NCI-H526 (cell line): ENCODE measurements around the gene TP63.

Experiments used
- DNase-seq, 2 experiments: peaks; one replicate each; lab custom pipeline; 2025; lab: John Stamatoyannopoulos, UW

The TP63 gene

DNA sequence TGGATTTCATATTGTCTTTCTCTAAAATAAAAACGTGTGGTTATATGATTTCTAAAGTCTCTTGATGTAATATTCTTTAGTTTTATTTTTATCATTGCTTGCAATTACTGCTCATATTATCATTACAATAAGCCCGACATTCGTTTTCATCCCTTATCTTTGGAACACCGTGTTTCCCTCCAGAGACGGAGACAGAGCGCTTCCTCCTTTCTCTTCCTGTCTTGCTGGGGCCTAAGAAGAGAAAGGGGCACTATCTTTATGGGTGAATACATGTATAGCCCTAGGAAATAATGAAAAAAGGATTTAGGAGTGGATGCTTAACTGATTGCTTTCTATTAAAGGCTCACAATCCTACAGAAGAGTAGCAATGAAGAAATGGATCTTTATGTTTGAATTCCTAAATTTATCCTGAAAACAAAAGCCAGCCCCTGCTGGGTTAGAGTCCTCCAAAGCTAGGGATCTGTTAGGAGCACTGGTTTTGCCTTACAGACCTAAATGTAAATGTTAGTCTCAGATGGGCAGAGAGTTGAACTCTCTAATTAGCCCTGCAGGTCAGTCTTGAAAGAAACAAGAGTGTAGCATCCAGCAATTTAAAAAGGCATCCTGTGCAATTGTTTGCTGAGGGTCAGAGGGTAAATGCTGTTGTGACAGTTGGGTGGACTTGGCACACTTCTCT, 145.1 kb downstream of the TP63 start:
- DNase-seq, result no peak

DNA sequence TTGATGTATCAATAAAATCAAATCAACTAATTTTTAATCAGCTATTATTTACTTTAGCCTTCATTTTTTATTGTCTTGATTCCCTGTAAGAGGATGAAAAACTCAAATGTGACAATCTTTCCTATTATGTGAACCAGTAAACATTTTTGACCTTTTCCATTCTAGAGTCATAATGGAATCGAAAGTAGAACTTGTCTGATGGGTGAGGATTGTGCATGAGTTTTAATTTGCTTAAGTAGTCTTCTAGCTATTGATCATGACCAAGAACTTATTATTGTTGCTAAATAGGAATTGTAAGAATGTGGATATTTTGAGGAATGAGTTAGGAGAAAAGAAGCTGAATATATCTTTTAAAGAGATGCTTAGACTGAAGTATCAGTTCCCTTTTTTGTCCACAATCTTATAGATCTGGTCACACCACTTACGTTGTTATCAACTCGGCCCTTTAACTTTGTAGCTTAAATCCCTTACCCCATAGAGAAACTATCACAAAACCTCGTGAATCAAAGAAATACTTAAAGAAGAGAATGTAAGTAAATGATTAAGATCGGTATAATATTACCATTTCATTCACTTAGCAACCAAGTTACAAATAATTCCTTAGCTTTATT, 147.3 kb downstream of the TP63 start:
- no peak for DNase-seq

DNA sequence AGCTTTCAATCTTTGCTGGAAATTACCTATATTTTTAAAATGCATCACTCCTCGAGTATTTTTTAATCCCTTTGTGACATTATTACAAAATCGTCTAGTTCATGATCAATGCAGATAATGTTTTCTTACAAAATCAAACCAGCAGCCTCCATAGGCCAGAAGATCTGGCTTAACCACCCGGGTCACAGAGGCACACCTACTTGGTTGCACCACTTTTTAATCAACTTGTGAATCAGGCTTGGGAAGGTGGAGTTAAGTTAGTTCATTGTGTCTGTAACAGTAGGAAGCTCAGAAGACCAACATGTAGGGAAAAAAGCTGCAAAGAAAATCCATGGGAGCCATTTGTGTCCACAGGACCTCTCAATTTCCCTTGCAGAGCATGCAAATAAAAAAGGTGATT, 148.0 kb downstream of the TP63 start:
- peak in 1 of 2 experiments; percentile 8 for DNase-seq

DNA sequence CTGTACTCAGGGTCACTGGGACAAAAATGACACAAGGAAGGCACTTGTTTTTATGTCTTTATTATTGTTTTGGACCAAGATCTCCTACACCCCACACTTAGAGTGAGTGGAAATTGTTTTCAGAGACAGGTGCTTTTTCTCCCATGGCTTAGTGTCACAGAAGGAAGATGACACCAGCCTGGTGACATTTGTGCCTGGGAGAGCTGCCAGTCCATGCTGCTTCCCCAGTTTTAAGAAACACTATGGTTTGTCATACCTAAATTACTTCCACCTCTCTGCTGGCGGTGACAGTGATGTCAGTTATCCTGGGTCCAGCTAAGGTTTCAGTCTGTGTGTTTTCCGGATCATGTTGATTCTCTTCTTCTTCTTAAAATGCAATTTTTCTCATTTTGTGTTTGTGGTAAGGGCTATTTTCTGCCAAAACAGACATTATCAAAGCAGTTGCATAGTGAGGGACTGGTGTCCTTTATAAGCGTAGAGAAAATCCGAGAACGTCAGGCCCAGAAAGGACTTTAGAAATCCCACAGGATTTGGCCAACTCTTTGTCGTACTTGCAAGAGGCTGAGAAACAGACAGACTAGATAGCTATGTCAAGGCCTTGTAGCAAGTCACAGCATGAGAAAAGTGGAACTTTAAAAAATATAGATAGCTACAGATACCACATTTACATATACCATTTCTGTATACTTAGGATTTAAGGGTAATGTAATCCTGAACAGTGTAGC, 149.5 kb downstream of the TP63 start:
- no peak for DNase-seq

DNA sequence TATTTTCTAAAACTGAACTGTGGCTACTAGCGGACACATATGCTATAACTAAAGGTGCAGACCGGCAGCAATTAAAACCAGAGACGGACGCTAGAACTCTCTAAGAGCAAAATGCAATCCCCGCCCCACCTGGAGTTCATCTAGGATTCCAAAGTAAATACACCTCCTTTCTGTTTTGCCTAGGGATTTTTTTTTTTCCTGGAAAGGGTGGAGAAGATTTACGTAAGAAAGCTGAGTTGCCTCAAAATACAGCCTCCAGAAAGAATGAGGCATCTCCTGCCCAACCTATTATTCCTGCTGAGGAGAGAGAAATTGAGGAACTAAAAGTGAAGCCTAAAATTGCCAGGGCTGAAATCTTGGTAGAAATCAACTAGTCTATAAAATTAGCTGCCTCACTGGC, 150.2 kb downstream of the TP63 start:
- no peak for DNase-seq

DNA sequence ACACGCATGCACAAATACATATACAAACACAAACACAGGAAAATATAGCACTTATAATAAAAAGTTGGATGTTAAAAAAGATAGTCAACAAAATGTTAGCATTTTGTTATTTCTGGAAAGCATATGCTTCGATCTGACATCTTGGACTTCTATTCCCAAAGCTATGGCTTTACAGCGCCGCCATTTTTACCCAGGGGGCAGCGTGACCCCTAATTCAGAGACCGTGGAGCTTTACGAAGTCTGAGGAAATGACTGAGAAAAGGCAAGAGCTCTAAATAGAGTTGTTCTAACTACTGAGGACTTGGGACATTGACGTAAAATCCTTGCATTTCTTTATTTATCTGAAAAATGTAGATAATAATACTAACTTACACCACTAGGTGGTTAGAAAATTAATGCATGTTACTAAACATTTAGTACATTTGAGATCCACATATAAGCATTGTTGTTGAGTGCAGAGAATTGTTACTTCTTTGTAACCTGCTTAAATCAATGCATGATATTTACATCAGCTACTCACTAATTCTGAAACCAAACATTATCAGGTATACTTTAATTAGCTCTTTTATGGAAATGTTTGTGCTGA, 155.4 kb downstream of the TP63 start:
- DNase-seq, result no peak

GRCh38 chr3:189787191-189787590, 156.0 kb downstream of the TP63 start:
- no peak for DNase-seq

DNA sequence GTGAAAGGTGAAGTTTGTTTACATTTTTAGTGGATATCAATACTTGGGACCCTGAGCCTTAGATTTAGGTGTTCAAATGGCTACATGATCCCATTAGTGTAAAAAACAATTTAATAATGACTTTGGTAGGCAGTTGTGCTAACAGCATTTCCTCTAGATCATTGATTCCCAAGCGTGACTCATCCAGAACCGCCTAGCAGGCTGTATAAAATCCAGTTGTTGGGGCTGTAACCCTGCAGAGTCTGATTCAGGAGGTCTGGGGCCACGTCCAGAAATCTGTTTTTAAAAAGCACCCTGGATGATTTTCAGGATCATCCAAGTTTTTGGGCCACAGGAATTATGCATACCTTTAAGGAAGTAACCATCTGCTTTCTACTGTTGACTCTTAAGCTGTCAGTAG, 156.4 kb downstream of the TP63 start:
- DNase-seq, result no peak

- no peak for DNase-seq
Measured at GRCh38 chr3:189789432-189789831, 158.2 kb downstream of the TP63 start.

GRCh38 chr3:189790658-189791057, 159.5 kb downstream of the TP63 start:
- DNase-seq, result no peak

DNA sequence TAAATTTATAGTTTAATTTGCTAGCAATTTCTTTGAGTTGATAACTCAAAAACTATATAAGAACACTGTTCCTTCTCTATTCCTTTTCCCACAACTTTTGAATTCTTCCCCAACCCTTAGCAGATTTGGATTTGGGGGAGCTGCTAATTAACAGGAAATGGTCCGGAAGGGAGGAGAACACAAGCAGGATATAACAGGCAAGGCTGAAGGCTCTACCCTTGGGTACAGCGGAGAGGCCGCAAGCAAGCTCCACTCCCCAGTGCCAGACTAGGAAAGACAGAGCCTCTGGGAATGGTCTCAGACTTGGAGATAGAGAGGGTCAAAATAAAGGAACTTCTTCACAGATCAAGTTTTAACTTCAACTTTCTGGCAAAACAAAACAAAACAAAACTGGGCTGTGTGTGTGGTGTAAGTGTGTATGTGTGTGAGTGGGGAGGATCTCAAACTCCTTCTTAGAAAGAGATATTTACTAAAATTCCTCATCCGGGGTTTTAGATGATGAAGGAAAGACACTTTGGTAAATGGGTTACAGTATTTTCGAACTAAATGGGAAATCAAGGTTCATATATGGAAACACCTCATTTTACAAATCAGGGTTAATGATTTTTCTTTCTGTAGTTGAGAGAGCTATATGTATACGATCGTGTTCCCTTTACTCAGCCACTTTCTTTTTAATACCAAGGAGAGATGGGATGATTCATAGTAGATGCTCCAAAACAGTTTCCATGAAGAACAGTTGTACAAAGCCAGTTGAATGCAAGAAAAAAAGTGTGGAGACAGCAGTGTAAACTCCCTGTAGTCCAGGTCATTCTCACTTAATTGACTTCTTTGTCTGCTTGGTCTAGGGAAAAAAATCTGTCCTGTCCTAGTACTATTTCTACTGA, 161.1 kb downstream of the TP63 start:
- DNase-seq, result no peak

GRCh38 chr3:189794518-189794917, 163.3 kb downstream of the TP63 start:
- no peak for DNase-seq

GRCh38 chr3:189797103-189797750, 166.0 kb downstream of the TP63 start:
- no peak for DNase-seq

DNA sequence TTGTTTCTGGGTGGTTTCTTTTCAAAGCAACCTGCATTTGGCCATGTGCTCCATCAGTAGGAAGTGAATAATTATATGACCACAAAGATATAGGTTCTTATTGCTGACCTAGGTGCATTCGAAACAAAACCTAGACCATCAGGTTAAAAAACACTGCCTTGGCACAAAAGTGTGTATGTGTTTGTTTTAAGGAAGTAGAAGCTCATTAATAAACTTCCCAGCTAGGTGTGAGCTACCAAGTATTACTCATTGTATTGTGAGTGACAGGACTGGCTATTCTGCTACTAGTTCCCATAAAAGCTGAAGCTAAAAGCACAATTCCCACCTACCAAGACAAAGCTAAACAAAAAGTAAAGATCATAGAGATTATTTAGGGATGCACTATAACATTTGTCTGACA, 168.2 kb downstream of the TP63 start:
- no peak for DNase-seq

DNA sequence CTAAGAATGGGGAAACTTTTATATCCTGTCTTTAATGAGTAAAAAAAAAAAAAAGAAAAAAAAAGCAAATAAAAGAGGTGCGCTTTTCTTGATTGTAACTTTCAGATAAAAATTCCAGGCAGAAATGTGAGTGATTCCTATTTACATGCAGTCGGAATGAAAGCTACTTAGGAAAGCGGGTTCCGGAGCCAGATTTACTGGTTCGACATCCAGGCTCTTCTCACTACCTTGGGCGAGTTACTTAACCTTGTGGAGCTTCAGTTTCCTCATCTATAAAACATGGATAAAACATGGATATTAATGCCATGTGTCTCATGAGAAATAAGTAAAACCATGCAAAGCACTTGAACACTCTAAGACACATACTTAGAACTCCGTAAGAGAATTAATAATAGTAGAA, 169.2 kb downstream of the TP63 start:
- no peak for DNase-seq

DNA sequence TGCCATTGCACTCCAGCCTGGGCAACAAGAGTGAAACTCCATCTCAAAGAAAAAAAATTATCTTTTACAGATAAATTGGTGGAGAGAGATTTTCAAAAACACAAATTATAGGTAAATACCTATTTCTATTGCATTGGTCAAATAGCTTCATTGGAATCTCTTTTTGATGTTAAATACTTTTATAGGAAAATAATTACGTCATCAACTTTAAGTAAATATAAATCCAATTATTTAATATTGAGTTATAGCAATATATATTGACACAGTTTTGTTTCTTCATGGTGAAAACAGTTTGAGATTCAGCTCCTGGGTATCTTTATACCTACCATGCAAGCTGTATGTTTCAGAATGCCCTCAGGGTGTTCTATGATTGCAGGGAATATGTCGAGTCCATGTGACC, 172.1 kb downstream of the TP63 start:
- no peak for DNase-seq

DNA sequence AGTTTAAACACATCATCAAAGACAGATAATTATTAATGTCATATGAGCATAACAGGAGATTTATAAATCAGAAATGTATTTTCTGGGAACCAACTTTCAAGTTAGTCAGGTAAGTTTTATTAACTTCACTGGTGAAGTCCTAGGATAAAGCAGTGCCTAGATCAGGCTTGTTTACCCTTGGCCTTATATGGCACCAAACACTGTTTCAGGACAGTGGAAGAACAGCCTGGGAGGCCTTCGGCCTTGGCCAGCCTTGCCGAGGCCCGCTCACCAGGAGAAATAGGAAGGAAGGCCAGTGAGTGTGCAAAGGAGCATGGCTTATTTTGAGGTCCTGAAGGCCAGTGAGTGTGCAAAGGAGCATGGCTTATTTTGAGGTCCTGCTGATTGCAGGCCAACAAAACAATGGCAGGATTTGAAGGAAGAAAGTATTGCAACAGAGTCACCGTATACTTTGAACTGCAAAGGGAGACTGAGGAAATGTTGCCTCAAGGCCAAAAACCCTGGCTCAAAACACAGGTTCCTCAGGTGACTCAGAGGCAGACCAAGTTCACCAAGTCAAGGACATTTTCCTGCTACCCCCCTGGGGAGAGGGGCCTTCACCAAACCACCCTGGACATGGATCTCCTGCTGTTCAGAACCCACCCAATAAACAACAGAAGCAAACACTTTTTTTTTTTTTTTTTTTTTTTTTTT, 174.3 kb downstream of the TP63 start:
- DNase-seq, result no peak

DNA sequence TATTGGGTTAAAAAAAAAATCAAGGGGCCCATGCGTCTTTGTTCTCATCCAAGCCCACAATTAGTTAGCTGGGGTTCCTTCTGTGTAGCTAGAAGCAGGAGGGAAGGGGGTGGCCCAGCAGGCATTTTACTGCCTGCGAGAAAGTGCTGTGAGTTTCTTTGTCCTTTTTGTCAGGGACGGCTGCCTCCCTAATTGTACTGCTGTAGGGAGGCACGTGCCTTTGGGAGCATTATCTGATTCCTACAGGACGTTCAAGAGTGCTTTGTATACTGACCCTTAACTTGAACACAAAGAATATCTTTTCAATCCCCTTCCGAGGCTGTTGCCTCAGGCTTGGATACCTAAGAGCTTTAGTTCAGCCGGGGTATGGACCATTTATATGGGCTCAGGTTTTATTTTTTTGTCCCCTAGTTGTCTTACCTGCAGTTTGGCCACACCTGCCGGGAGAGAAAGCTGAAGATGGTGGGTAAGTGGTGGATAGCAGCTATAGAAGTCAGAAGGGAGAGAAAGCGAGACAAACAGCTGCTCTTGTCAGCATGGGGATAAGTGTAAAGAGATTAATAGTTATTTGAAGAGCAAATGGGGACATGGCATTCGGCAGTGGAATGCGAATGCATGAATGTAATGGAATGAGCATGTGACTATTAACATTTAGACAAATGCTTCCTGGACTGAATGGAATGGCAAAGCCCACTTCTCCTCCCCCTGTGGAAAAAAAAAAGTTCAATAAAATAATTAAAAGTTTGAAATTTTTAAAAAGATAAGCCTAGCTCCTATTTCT, 175.2 kb downstream of the TP63 start:
- DNase-seq, result no peak

- no peak for DNase-seq
Measured at GRCh38 chr3:189808246-189809007, 177.2 kb downstream of the TP63 start.
